HG03457 (cell line): ENCODE measurements around the gene SGSM1.
"Not testable (repeated sequence)": the region's sequence is repeated elsewhere in the genome, so short reads cannot be mapped to it uniquely, and the experiment has no call there.

Source experiments
- ATAC-seq: cut with Tn5 transposase; IDR thresholded peaks from one replicate; pipeline ENCODE4 v1.9.1; 2021; ENCODE audit warnings: moderate number of reproducible peaks; ENCODE audit not compliant: unreplicated experiment

SGSM1 gene

GRCh38 chr22:24893341-24894070 lies 87.5 kb downstream of the SGSM1 start:
- ATAC-seq, result no peak

DNA sequence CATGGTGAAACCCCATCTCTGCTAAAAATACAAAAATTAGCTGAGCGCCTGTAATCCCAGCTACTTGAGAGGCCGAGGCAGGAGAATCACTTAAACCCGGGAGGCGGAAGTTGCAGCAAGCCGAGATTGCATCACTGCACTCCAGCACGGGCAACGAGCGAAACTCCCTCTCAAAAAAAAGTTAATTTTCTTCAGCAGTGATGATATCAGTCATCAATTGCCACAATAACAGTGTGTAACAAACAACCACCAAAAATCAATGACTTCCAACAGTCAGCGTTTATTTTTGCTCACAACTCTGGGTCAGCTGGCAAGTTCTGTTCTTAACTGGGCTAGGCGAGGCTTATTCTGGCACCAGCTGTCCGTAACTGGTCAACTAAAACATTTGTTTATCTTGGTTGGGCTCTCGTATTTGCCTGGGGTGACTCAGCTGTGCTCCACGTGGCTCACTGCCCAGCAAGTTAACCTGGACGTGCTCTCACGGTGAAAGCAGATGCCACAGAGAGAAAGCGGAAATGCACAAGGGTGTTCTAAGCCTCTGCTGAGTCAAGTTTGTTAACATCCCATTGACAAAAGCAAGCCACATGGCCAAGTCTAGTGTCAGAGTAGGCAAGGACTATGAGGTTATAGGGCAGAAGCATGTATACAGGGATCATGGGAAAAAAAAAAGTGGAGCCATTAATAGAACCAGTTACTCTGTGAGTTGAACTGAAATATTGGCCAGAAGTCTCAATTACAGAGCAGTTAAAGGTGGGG lies 88.4 kb downstream of the SGSM1 start:
- no peak for ATAC-seq

GRCh38 chr22:24894998-24895397 lies 89.0 kb downstream of the SGSM1 start:
- no peak for ATAC-seq

DNA sequence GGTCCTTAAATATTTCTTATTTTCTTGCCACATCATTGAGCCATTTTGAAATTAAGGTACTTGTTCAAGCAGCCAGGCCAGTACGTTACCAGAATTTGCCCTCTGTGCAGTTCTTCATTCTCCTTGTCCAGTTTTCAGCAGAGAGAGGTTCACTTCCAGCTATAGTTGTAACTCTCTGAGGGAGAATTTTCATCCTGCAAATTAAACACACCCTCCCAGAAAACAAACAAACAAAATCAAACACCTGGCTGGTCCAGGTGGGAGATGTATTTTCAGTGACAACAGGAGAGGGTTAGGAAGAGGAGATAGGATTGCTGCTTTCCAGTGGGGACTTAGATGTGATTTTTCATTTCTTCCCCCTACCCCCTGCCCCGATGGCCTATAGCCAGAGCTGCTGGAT lies 95.4 kb downstream of the SGSM1 start:
- ATAC-seq, result no peak

GRCh38 chr22:24905909-24906308 lies 99.9 kb downstream of the SGSM1 start:
- ATAC-seq, result no peak

- ATAC-seq, result not testable (repeated sequence)
These were observed 101.1 kb downstream of the SGSM1 start for GRCh38 chr22:24907101-24907500.

GRCh38 chr22:24920029-24920428 lies 114.0 kb downstream of the SGSM1 start:
- no peak for ATAC-seq

GRCh38 chr22:24925586-24926427 lies 119.8 kb downstream of the SGSM1 start:
- no peak for ATAC-seq

- ATAC-seq, result no peak
These were observed 120.4 kb downstream of the SGSM1 start for GRCh38 chr22:24926428-24926725.

- ATAC-seq, result no peak
These were observed 121.0 kb downstream of the SGSM1 start for GRCh38 chr22:24926849-24927579.

DNA sequence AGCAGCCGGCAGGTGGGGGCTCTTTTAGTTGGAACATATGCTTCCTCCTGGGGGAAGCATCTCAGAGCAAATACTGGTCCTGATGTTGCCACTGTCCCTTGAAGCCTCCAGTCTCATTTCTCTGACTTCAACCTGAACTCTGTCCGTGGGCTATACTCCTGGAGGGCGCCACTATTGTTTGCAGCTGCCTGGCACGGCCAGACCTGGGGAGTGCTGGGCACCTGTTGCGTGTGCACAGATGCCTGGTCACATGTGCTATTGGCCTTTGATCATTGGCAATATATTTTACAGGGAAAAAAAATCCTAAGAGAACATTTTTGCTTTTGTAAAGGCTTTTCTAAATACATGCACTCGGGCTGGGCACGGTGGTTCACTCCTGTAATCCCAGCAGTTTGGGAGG lies 122.3 kb downstream of the SGSM1 start:
- no peak for ATAC-seq

GRCh38 chr22:24930678-24931077 lies 124.7 kb downstream of the SGSM1 start:
- no peak for ATAC-seq

DNA sequence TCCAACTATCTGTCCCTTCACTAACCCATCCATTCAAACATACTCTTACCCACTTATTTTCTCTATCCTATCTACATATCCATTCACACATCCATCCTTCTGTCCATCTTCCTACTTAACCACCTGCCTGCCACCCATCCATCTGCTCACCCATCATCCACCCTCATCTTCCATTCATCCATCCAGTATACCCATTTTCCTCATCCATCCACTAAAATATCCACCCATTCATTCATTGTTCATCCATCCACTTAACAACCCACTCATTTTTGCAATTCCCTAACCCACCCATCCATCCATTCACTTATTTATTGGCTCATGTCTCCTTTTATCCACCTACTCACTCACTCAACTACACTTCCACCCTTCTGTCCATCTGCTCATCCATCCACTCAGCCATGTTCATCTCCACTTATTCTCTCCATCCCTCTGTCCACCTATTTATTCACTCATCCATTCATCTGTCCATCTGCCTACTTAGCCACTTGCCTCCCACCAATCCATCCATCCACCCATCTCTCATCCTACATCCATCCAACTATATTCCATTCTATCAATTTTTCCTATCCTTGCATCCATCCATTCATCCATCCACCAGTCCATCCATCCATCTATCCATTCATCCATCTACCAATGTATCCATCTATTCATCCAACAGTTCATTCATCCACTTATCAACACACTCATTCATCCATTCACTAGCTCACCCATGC lies 129.9 kb downstream of the SGSM1 start:
- no peak for ATAC-seq

DNA sequence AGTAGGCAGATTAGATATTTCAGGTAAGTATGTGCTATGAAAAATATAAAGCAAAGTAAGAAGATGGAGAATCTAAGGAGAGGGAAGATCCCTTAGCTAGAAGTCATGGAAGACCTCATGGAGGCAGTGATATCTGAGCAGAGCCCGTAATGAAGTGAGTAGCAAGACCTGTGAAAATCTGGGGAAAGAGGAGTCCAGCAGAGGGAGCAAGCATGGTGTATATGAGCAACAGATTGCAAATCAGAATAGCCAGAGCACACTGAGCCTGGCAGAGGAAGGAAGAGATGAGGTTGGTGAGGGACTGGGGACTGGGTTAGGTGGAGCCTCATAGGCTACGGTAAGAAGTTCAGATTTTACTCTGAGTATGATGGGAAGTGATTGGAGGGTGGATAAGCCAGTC lies 131.1 kb downstream of the SGSM1 start:
- no peak for ATAC-seq

DNA sequence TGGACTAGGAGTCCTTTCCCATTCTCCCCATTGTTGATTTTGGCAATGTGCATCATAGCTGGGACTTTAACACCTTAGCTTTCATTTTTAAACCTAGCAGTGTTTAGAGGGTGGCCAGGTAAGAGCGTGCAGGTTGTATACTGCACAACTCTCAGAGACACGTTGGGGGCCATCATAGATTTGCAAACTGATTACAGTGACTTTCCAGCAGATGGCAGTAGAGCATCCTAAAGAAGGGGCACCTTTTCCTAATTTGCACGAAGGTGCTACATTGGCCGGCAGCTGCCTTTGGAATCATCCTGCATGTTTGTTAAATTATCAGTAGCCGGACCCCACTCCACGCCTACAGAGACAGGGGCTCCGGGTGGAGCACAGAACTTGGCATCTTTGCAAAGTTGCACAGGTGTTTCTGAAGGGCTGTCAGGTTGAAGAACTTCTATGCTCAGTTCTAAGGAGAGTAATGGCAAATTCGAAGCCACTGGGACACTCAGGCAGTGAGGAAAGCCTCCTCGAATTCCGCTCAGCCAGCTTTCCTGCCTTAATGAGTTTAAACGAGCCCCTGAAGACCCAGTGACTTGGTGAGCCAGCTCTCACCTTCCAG lies 132.8 kb downstream of the SGSM1 start:
- no peak for ATAC-seq

- no peak for ATAC-seq
These were observed 136.3 kb downstream of the SGSM1 start for GRCh38 chr22:24942301-24942700.

- no peak for ATAC-seq
These were observed 138.4 kb downstream of the SGSM1 start for GRCh38 chr22:24944217-24944937.

DNA sequence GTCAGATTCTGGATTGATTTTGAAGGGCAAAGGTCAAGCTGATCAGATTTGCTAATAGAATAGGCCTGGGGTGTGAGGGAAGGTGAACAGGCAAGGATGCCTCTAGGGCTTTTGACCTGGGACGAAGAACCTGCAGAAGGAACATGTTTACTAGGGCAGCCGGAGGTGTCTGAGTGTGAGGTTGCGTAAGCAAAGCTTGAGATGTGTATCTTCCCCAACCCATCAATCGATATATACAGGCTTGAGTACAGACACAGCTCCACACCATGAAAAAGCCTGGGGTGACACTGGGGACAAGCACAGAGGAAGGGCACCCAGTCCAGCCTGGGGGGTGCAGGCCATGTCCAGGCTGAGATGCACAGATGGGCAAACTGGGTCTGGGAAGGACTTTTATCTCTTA lies 139.4 kb downstream of the SGSM1 start:
- ATAC-seq, result no peak

DNA sequence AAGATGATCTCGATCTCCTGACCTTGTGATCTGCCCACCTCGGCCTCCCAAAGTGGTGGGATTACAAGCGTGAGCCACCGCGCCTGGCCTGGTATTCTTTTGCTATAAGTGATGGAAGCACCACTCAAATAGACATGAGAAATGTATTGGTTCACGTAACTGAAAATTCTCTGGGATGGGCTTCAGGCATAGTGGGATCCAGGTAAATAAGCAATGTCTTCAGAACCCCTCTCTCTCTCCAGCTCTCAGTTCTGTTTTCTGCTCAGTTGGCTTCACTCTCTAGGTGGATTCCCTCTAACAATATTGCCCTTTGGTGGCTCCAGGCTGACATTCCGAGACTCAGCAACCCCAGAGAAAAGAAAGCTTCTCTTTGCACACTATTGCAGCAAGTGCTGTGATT lies 141.4 kb downstream of the SGSM1 start:
- no peak for ATAC-seq
